ENCODE results near the gene KMT5B.

The KMT5B gene

DNA sequence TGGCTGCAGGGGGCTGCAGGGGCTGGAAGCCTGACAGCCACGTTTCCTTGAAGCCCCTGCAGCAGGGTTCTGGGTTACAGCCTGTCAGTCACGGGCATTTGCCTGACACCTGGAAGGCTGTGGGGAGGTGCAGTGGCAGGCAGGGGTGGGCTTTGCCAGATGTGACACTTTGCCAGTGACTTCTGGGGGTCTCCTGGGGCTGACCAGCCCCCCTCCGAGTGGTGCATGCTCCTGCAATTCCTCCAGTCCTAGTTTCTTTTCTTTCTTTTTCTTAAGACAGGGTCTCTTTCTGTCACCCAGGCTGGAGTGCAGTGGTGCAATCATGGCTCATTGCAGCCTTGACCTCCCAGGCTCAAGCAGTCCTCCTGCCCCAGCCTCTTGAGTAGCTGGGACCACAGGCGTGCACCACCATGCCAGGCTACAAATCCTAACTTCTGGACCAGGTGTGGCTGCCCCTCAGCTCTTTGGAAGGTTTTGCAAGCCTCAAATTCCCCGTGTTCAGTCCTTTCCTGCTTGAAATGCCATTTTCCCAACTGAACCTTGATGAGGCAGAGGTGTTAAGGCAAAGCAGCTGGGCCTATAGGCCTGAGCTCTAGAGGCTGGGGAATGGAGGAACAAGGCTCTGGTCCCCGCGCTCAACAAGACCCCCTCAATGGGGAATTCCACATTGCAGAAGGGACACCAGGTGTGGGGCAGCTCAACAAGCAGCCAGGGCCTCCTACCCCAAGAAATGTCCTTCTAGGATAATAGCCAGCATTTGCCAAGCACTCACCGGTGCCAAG lies 71.7 kb downstream of the KMT5B start:
- no peak overlapping the region for H3K4me2 ChIP-seq (ENCODE audit: low read length, poor library complexity, severe bottlenecking)
- H4K91ac ChIP-seq (ENCODE audit: low read length), result no peak overlapping the region
- H3K18ac ChIP-seq (ENCODE audit: low read depth in 1 of 2, low read length in 2 of 2), result no peak overlapping the region
- no peak overlapping the region for H3K27ac ChIP-seq (ENCODE audit: low read length, poor library complexity, severe bottlenecking)
- H3K14ac ChIP-seq (ENCODE audit: low read length in 2 of 2), result no peak overlapping the region
- no peaks in the 10 kb centered on the region for H3K9me3 ChIP-seq (ENCODE audit: control insufficient read depth, low read length)
- H3K79me1 ChIP-seq (replicated peaks; ENCODE audit: low read length, poor library complexity, severe bottlenecking), result no peaks in the 10 kb centered on the region
- no peak overlapping the region for H2BK12ac ChIP-seq (ENCODE audit: low read length in 2 of 2)
- H4K8ac ChIP-seq (ENCODE audit: low read length), result no peak overlapping the region
- DNase-seq, result no peak
- no peak overlapping the region for H2BK5ac ChIP-seq (ENCODE audit: low read depth, low read length, poor library complexity, severe bottlenecking)
- no peak overlapping the region for H2AFZ ChIP-seq (ENCODE audit: low read depth, low read length)
- H3K4me3 ChIP-seq (ENCODE audit: insufficient read depth in 1 of 2, low read depth in 1 of 2, low read length in 2 of 2), result no peak overlapping the region
- H3K9ac ChIP-seq (ENCODE audit: low read length), result no peak overlapping the region
- no peak overlapping the region for H2BK120ac ChIP-seq (ENCODE audit: low read depth, low read length)
- peaks cover 0 to 7% of the 10 kb centered on the region in 2 experiments for H3K27me3 ChIP-seq (ENCODE audit: control insufficient read depth in 1 of 2, insufficient read depth in 1 of 2, low read length in 2 of 2)
- H3K4me1 ChIP-seq (ENCODE audit: control insufficient read depth, insufficient read depth, low read depth, low read length), result peaks cover 14% of the 10 kb centered on the region
- no peak overlapping the region for H3K23ac ChIP-seq (ENCODE audit: low read length in 2 of 2)
- 90% methylated on average over 8 of the region's 8 CpGs for WGBS
- no peak overlapping the region for H3K4ac ChIP-seq (ENCODE audit: low read depth in 1 of 2, low read length in 2 of 2)
- no peak overlapping the region for H2AK5ac ChIP-seq (ENCODE audit: low read length, severe bottlenecking)
- H3K36me3 ChIP-seq (ENCODE audit: control insufficient read depth in 1 of 2, insufficient read depth in 2 of 2, low read depth in 1 of 2, low read length in 2 of 2), result no peaks in the 10 kb centered on the region
- H2BK15ac ChIP-seq (ENCODE audit: low read depth, poor library complexity, severe bottlenecking), result no peak overlapping the region

DNA sequence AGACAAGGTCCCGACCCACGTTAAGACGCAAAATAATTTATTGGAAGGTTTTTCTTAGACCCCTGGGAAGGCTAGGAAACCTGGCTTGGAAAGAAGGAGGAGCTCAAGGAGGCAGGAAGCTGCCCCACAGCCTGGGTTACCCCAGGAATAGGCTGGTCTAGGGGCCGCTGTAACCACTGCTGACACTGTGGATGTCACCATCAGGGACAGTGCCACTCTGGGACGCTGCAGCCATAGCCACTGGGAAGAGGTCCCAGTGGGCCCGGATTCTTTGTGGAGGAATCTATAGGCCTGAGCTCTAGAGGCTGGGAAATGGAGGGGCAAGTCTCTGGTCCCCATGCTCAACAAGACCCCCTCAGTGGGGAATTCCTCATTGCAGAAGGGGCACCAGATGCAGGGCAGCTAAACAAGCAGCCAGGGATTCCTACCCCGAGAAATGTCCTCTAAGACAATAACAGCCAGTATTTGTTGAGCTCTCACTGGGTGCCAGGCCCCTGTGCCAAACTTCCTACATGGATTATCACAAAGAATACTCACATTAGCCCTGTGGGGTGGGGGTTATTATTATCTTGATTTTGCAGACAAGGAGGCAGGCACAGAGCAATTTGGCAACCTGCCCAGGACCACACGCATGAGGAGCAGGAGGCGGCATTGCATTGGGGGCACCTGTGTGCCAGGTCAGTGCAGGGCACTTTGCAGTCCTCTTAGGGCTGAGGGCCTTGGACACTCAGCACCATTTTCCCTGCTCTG lies 72.4 kb downstream of the KMT5B start:
- H3K27ac ChIP-seq (ENCODE audit: low read length, poor library complexity, severe bottlenecking), result no peak overlapping the region
- H3K18ac ChIP-seq (ENCODE audit: low read depth in 1 of 2, low read length in 2 of 2), result no peak overlapping the region
- no peak overlapping the region for H2BK5ac ChIP-seq (ENCODE audit: low read depth, low read length, poor library complexity, severe bottlenecking)
- peaks cover 10% of the 10 kb centered on the region for H3K4me1 ChIP-seq (ENCODE audit: control insufficient read depth, insufficient read depth, low read depth, low read length)
- no peak overlapping the region for H2BK15ac ChIP-seq (ENCODE audit: low read depth, poor library complexity, severe bottlenecking)
- no peak overlapping the region for H2AK5ac ChIP-seq (ENCODE audit: low read length, severe bottlenecking)
- no peak for DNase-seq
- H3K27me3 ChIP-seq (ENCODE audit: control insufficient read depth in 1 of 2, insufficient read depth in 1 of 2, low read length in 2 of 2), result peaks cover 0 to 4% of the 10 kb centered on the region in 2 experiments
- H3K36me3 ChIP-seq (ENCODE audit: control insufficient read depth in 1 of 2, insufficient read depth in 2 of 2, low read depth in 1 of 2, low read length in 2 of 2), result no peaks in the 10 kb centered on the region
- H4K8ac ChIP-seq (ENCODE audit: low read length), result no peak overlapping the region
- no peak overlapping the region for H3K4ac ChIP-seq (ENCODE audit: low read depth in 1 of 2, low read length in 2 of 2)
- no peak overlapping the region for H3K9ac ChIP-seq (ENCODE audit: low read length)
- no peak overlapping the region for H2BK12ac ChIP-seq (ENCODE audit: low read length in 2 of 2)
- H2AFZ ChIP-seq (ENCODE audit: low read depth, low read length), result no peak overlapping the region
- no peak overlapping the region for H4K91ac ChIP-seq (ENCODE audit: low read length)
- WGBS, result 94% methylated on average over 8 of the region's 9 CpGs
- H3K79me1 ChIP-seq (replicated peaks; ENCODE audit: low read length, poor library complexity, severe bottlenecking), result no peaks in the 10 kb centered on the region
- no peak overlapping the region for H3K14ac ChIP-seq (ENCODE audit: low read length in 2 of 2)
- no peaks in the 10 kb centered on the region for H3K9me3 ChIP-seq (ENCODE audit: control insufficient read depth, low read length)
- H3K4me2 ChIP-seq (ENCODE audit: low read length, poor library complexity, severe bottlenecking), result no peak overlapping the region
- H2BK120ac ChIP-seq (ENCODE audit: low read depth, low read length), result no peak overlapping the region
- no peak overlapping the region for H3K23ac ChIP-seq (ENCODE audit: low read length in 2 of 2)
- H3K4me3 ChIP-seq (ENCODE audit: insufficient read depth in 1 of 2, low read depth in 1 of 2, low read length in 2 of 2), result no peak overlapping the region

DNA sequence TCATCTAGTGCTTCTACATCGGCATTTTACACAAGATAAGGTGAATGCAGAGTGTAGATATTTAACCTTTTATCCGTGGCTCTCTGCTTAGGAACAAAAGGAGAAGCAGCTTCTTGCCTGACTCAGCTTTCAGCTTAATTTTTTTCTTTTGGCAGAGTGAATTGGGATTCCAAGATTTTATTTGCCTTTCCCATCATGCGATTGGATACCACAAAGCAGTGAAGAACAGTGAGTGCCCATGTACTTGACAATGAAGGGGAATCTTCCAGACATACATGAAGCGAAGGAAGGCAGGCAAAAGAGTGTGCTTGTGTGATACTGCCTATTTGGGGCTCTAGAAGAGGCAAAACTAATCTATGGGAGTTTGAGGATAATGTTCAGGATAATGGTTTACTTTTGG lies 74.9 kb downstream of the KMT5B start:
- Histone ChIP-seq H3K36me3 (ENCODE audit: control insufficient read depth in 1 of 2, insufficient read depth in 2 of 2, low read depth in 1 of 2, low read length in 2 of 2) (no peaks in the 10 kb centered on the region), H2AK5ac (ENCODE audit: low read length, severe bottlenecking) (no peak overlapping the region), H3K9me3 (ENCODE audit: control insufficient read depth, low read length) (peaks cover 5% of the 10 kb centered on the region), H2BK5ac (ENCODE audit: low read depth, low read length, poor library complexity, severe bottlenecking) (no peak overlapping the region), H4K8ac (ENCODE audit: low read length) (no peak overlapping the region), H2BK120ac (ENCODE audit: low read depth, low read length) (no peak overlapping the region), H2AFZ (ENCODE audit: low read depth, low read length) (no peak overlapping the region), H3K79me1 (replicated peaks; ENCODE audit: low read length, poor library complexity, severe bottlenecking) (no peaks in the 10 kb centered on the region), H3K23ac (ENCODE audit: low read length in 2 of 2) (no peak overlapping the region), H3K4me3 (ENCODE audit: insufficient read depth in 1 of 2, low read depth in 1 of 2, low read length in 2 of 2) (peak overlapping the region in 1 of 2 experiments; percentile 65), H3K27ac (ENCODE audit: low read length, poor library complexity, severe bottlenecking) (no peak overlapping the region), H3K18ac (ENCODE audit: low read depth in 1 of 2, low read length in 2 of 2) (no peak overlapping the region), H3K27me3 (ENCODE audit: control insufficient read depth in 1 of 2, insufficient read depth in 1 of 2, low read length in 2 of 2) (peaks cover 0 to 3% of the 10 kb centered on the region in 2 experiments), H3K4me2 (ENCODE audit: low read length, poor library complexity, severe bottlenecking) (no peak overlapping the region), H2BK12ac (ENCODE audit: low read length in 2 of 2) (no peak overlapping the region), H2BK15ac (ENCODE audit: low read depth, poor library complexity, severe bottlenecking) (no peak overlapping the region), H3K4me1 (ENCODE audit: control insufficient read depth, insufficient read depth, low read depth, low read length) (peaks cover 7% of the 10 kb centered on the region), H3K14ac (ENCODE audit: low read length in 2 of 2) (no peak overlapping the region), H4K91ac (ENCODE audit: low read length) (no peak overlapping the region), H3K4ac (ENCODE audit: low read depth in 1 of 2, low read length in 2 of 2) (no peak overlapping the region), H3K9ac (ENCODE audit: low read length) (peak overlapping the region; percentile 77)
- 90% methylated on average over 4 of the region's 4 CpGs for WGBS
- DNase-seq, result no peak

DNA sequence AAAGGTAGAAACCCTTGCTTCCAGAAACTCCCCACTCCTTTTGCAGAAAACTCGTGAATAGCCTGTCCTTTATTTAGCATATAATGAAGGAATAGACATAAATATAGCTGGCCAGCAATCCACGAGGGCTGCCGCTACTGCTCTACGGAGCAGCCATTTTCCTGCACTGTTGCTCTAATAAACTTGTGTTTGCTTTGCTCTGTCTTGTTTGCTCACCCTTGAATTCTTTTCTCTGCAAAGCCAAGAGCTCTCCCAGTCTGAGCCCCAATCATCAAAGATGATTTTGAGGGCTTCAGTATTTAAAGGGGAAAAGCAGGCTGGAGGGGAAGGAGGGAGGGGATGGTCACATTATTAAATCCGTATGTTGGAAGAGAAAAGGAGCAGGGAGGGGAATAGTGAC lies 75.3 kb downstream of the KMT5B start:
- H3K14ac ChIP-seq (ENCODE audit: low read length in 2 of 2), result no peak overlapping the region
- H3K27ac ChIP-seq (ENCODE audit: low read length, poor library complexity, severe bottlenecking), result no peak overlapping the region
- H3K79me1 ChIP-seq (replicated peaks; ENCODE audit: low read length, poor library complexity, severe bottlenecking), result no peaks in the 10 kb centered on the region
- H2AK5ac ChIP-seq (ENCODE audit: low read length, severe bottlenecking), result no peak overlapping the region
- H2BK12ac ChIP-seq (ENCODE audit: low read length in 2 of 2), result no peak overlapping the region
- no peak overlapping the region for H4K8ac ChIP-seq (ENCODE audit: low read length)
- peak overlapping the region; percentile 77 for H3K9ac ChIP-seq (ENCODE audit: low read length)
- no peak overlapping the region for H3K18ac ChIP-seq (ENCODE audit: low read depth in 1 of 2, low read length in 2 of 2)
- no peaks in the 10 kb centered on the region for H3K27me3 ChIP-seq (ENCODE audit: control insufficient read depth in 1 of 2, insufficient read depth in 1 of 2, low read length in 2 of 2)
- WGBS, result 80% methylated on average over 5 of the region's 5 CpGs
- H3K4me2 ChIP-seq (ENCODE audit: low read length, poor library complexity, severe bottlenecking), result no peak overlapping the region
- no peak overlapping the region for H3K23ac ChIP-seq (ENCODE audit: low read length in 2 of 2)
- no peak overlapping the region for H2AFZ ChIP-seq (ENCODE audit: low read depth, low read length)
- H3K4me3 ChIP-seq (ENCODE audit: insufficient read depth in 1 of 2, low read depth in 1 of 2, low read length in 2 of 2), result peak overlapping the region in 1 of 2 experiments; percentile 65
- H2BK15ac ChIP-seq (ENCODE audit: low read depth, poor library complexity, severe bottlenecking), result no peak overlapping the region
- peaks cover 5% of the 10 kb centered on the region for H3K9me3 ChIP-seq (ENCODE audit: control insufficient read depth, low read length)
- DNase-seq, result no peak
- no peak overlapping the region for H2BK120ac ChIP-seq (ENCODE audit: low read depth, low read length)
- H3K4ac ChIP-seq (ENCODE audit: low read depth in 1 of 2, low read length in 2 of 2), result no peak overlapping the region
- H3K36me3 ChIP-seq (ENCODE audit: control insufficient read depth in 1 of 2, insufficient read depth in 2 of 2, low read depth in 1 of 2, low read length in 2 of 2), result no peaks in the 10 kb centered on the region
- peaks cover 7% of the 10 kb centered on the region for H3K4me1 ChIP-seq (ENCODE audit: control insufficient read depth, insufficient read depth, low read depth, low read length)
- H4K91ac ChIP-seq (ENCODE audit: low read length), result no peak overlapping the region
- no peak overlapping the region for H2BK5ac ChIP-seq (ENCODE audit: low read depth, low read length, poor library complexity, severe bottlenecking)
